NCI-H1048 (cell line): ENCODE data around the gene SLC4A5.

Source experiments
- DNase-seq: peaks from one replicate; lab custom pipeline; 2025; lab: John Stamatoyannopoulos, UW

Gene SLC4A5

GRCh38 chr2:74312913-74313312, 30.3 kb downstream of the SLC4A5 start:
- DNase-seq: no peak

GRCh38 chr2:74307720-74308119, 35.5 kb downstream of the SLC4A5 start:
- no peak for DNase-seq

- DNase-seq: no peak
These were observed 38.7 kb downstream of the SLC4A5 start for GRCh38 chr2:74304332-74305148.

- no peak for DNase-seq
These were observed 40.4 kb downstream of the SLC4A5 start for GRCh38 chr2:74302865-74303264.

- no peak for DNase-seq
These were observed 42.0 kb downstream of the SLC4A5 start for GRCh38 chr2:74301262-74301661.

GRCh38 chr2:74300506-74300905, 42.7 kb downstream of the SLC4A5 start:
- no peak for DNase-seq

- no peak for DNase-seq
These were observed 45.3 kb downstream of the SLC4A5 start for GRCh38 chr2:74297950-74298349.

- no peak for DNase-seq
These were observed 45.8 kb downstream of the SLC4A5 start for GRCh38 chr2:74297391-74297790.

- DNase-seq: no peak
These were observed 49.8 kb downstream of the SLC4A5 start for GRCh38 chr2:74293191-74293991.

GRCh38 chr2:74292751-74293150, 50.5 kb downstream of the SLC4A5 start:
- no peak for DNase-seq

- DNase-seq: no peak
These were observed 51.2 kb downstream of the SLC4A5 start for GRCh38 chr2:74291886-74292621.

GRCh38 chr2:74291218-74291544, 52.0 kb downstream of the SLC4A5 start:
- DNase-seq: no peak

GRCh38 chr2:74290466-74291217, 52.6 kb downstream of the SLC4A5 start:
- no peak for DNase-seq

GRCh38 chr2:74290066-74290465, 53.1 kb downstream of the SLC4A5 start:
- no peak for DNase-seq

GRCh38 chr2:74286725-74287124, 56.5 kb downstream of the SLC4A5 start:
- DNase-seq: no peak

- no peak for DNase-seq
These were observed 61.9 kb downstream of the SLC4A5 start for GRCh38 chr2:74281141-74281975.

GRCh38 chr2:74278694-74279093, 64.5 kb downstream of the SLC4A5 start:
- no peak for DNase-seq

- no peak for DNase-seq
These were observed 65.0 kb downstream of the SLC4A5 start for GRCh38 chr2:74278176-74278575.

GRCh38 chr2:74275228-74275627, 68.0 kb downstream of the SLC4A5 start:
- DNase-seq: no peak

- DNase-seq: no peak
These were observed 73.5 kb downstream of the SLC4A5 start for GRCh38 chr2:74269667-74270066.

- no peak for DNase-seq
These were observed 76.1 kb downstream of the SLC4A5 start for GRCh38 chr2:74267068-74267467.
